GM23338 (cell line): Measurements from ENCODE around the gene TMEM127. TPM values are rescaled to one million over a fixed set of nuclear protein-coding genes. Genes with fewer than 3 reads are reported as not detected.
"Not testable (repeated sequence)": the region's sequence is repeated elsewhere in the genome, so short reads cannot be mapped to it uniquely, and the experiment has no call there.

Source experiments
- ATAC-seq: fragments of 200-7000 bp; cut with Tn5 transposase; 3 replicates; pipeline ENCODE4 v1.9.1; 2020
- DNase-seq: peaks from one replicate; pipeline ENCODE4 v3.0.0-alpha.2; 2015; ENCODE audit warnings: low spot score
- H2AFZ ChIP-seq: fragments of 200-600 bp; sonication (generic); 2 replicates; pipeline ENCODE4 v1.8.0; 2016; ENCODE audit warnings: antibody characterized with exemption, mild to moderate bottlenecking, moderate library complexity
- H3F3A ChIP-seq: fragments of 200-600 bp; sonication (generic); replicated peaks from 2 replicates; pipeline ENCODE4 v1.8.0; 2017; ENCODE audit warnings: antibody characterized with exemption, mixed run types, low read depth
- H3K27ac ChIP-seq: fragments of 200-600 bp; sonication (generic); 2 replicates; pipeline ENCODE4 v1.6.1; 2016; ENCODE audit warnings: low read depth
- H3K27me3 ChIP-seq: fragments of 200-600 bp; sonication (generic); 2 replicates; pipeline ENCODE4 v1.8.0; 2016; ENCODE audit warnings: mild to moderate bottlenecking, mixed run types, moderate library complexity; ENCODE audit not compliant: insufficient read depth
- H3K36me3 ChIP-seq: fragments of 200-600 bp; sonication (generic); 2 replicates; pipeline ENCODE4 v1.8.0; 2016; ENCODE audit warnings: mild to moderate bottlenecking; ENCODE audit not compliant: insufficient read depth
- H3K4me1 ChIP-seq: fragments of 200-600 bp; sonication (generic); 2 replicates; pipeline ENCODE4 v1.8.0; 2016; ENCODE audit warnings: mild to moderate bottlenecking, moderate library complexity; ENCODE audit not compliant: insufficient read depth
- H3K4me2 ChIP-seq: fragments of 200-600 bp; sonication (generic); 2 replicates; pipeline ENCODE4 v1.7.1; 2017; ENCODE audit warnings: mixed run types
- H3K4me3 ChIP-seq: fragments of 200-600 bp; sonication (generic); 2 replicates; pipeline ENCODE4 v1.6.1; 2016; ENCODE audit warnings: mixed run types
- H3K79me2 ChIP-seq: fragments of 200-600 bp; sonication (generic); replicated peaks from 2 replicates; pipeline ENCODE4 v1.8.0; 2017; ENCODE audit warnings: mild to moderate bottlenecking; ENCODE audit not compliant: insufficient read depth
- H3K9me2 ChIP-seq: fragments of 200-600 bp; sonication (generic); 2 replicates; pipeline ENCODE4 v1.8.0; 2017; ENCODE audit not compliant: insufficient read depth
- H4K20me1 ChIP-seq: fragments of 200-600 bp; sonication (generic); replicated peaks from 2 replicates; pipeline ENCODE4 v1.8.0; 2017; ENCODE audit warnings: mild to moderate bottlenecking; ENCODE audit not compliant: insufficient read depth
- H3K27ac Mint-ChIP-seq: 2 replicates; pipeline ENCODE4 v1.8.0; 2020; ENCODE audit warnings: inconsistent platforms, mild to moderate bottlenecking, moderate library complexity, mixed read lengths
- H3K27me3 Mint-ChIP-seq: 3 replicates; pipeline ENCODE4 v1.8.0; 2022; ENCODE audit warnings: low read depth, mild to moderate bottlenecking, moderate library complexity, mixed read lengths, inconsistent platforms; ENCODE audit not compliant: insufficient read depth, poor library complexity
- H3K36me3 Mint-ChIP-seq: 3 replicates; pipeline ENCODE4 v1.8.0; 2021; ENCODE audit warnings: low read depth, mild to moderate bottlenecking, inconsistent platforms, moderate library complexity, mixed read lengths
- H3K4me1 Mint-ChIP-seq: 3 replicates; pipeline ENCODE4 v1.8.0; 2020; ENCODE audit warnings: mild to moderate bottlenecking, inconsistent platforms, mixed read lengths
- H3K4me3 Mint-ChIP-seq: 3 replicates; pipeline ENCODE4 v1.8.0; 2021; ENCODE audit warnings: moderate library complexity, mild to moderate bottlenecking, inconsistent platforms, mixed read lengths
- H3K9me3 Mint-ChIP-seq: 3 replicates; pipeline ENCODE4 v1.8.0; 2020; ENCODE audit warnings: moderate library complexity, mild to moderate bottlenecking, inconsistent platforms, mixed read lengths
- NANOG ChIP-seq: IDR thresholded peaks from 2 replicates; pipeline ENCODE4 v1.6.1; 2016; ENCODE audit warnings: antibody characterized with exemption, borderline replicate concordance
- polyA plus RNA-seq: library from polyadenylated mRNA; unstranded; fragments of >200 nt; fragmentation: Nextera tagmentation; extraction: Ambion mirVana; gene quantifications from 2 replicates; pipeline ENCODE4 v1.2.1, GENCODE V29; 2016
- total RNA-seq: library from RNA; depleted of rRNA; stranded (reverse); fragments of >200 nt; shearing (Covaris generic); gene quantifications from 2 replicates; pipeline ENCODE4 v1.2.3, GENCODE V29; 2014
- TF ChIP-seq, protein P1 (sequence below): IDR thresholded peaks from one replicate; pipeline ENCODE4 v1.6.1; 2018; ENCODE audit warnings: antibody characterized with exemption; ENCODE audit not compliant: unreplicated experiment
- TF ChIP-seq, protein P2 (sequence below): fragments of 250-450 bp; sonication (Bioruptor Pico); IDR thresholded peaks from 2 replicates; pipeline ENCODE4 v1.5.0; 2020; ENCODE audit warnings: mild to moderate bottlenecking, moderate library complexity

TMEM127 gene
- total and polyA plus RNA-seq, 2 experiments from 2014 or later = 4.9 to 19.9 TPM

GRCh38 chr2:96225016-96225533, 40.7 kb downstream of the TMEM127 start:
- TF ChIP-seq, protein P1, sequence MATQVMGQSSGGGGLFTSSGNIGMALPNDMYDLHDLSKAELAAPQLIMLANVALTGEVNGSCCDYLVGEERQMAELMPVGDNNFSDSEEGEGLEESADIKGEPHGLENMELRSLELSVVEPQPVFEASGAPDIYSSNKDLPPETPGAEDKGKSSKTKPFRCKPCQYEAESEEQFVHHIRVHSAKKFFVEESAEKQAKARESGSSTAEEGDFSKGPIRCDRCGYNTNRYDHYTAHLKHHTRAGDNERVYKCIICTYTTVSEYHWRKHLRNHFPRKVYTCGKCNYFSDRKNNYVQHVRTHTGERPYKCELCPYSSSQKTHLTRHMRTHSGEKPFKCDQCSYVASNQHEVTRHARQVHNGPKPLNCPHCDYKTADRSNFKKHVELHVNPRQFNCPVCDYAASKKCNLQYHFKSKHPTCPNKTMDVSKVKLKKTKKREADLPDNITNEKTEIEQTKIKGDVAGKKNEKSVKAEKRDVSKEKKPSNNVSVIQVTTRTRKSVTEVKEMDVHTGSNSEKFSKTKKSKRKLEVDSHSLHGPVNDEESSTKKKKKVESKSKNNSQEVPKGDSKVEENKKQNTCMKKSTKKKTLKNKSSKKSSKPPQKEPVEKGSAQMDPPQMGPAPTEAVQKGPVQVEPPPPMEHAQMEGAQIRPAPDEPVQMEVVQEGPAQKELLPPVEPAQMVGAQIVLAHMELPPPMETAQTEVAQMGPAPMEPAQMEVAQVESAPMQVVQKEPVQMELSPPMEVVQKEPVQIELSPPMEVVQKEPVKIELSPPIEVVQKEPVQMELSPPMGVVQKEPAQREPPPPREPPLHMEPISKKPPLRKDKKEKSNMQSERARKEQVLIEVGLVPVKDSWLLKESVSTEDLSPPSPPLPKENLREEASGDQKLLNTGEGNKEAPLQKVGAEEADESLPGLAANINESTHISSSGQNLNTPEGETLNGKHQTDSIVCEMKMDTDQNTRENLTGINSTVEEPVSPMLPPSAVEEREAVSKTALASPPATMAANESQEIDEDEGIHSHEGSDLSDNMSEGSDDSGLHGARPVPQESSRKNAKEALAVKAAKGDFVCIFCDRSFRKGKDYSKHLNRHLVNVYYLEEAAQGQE = no peak
- TF ChIP-seq NANOG = no peak
- TF ChIP-seq, protein P2, sequence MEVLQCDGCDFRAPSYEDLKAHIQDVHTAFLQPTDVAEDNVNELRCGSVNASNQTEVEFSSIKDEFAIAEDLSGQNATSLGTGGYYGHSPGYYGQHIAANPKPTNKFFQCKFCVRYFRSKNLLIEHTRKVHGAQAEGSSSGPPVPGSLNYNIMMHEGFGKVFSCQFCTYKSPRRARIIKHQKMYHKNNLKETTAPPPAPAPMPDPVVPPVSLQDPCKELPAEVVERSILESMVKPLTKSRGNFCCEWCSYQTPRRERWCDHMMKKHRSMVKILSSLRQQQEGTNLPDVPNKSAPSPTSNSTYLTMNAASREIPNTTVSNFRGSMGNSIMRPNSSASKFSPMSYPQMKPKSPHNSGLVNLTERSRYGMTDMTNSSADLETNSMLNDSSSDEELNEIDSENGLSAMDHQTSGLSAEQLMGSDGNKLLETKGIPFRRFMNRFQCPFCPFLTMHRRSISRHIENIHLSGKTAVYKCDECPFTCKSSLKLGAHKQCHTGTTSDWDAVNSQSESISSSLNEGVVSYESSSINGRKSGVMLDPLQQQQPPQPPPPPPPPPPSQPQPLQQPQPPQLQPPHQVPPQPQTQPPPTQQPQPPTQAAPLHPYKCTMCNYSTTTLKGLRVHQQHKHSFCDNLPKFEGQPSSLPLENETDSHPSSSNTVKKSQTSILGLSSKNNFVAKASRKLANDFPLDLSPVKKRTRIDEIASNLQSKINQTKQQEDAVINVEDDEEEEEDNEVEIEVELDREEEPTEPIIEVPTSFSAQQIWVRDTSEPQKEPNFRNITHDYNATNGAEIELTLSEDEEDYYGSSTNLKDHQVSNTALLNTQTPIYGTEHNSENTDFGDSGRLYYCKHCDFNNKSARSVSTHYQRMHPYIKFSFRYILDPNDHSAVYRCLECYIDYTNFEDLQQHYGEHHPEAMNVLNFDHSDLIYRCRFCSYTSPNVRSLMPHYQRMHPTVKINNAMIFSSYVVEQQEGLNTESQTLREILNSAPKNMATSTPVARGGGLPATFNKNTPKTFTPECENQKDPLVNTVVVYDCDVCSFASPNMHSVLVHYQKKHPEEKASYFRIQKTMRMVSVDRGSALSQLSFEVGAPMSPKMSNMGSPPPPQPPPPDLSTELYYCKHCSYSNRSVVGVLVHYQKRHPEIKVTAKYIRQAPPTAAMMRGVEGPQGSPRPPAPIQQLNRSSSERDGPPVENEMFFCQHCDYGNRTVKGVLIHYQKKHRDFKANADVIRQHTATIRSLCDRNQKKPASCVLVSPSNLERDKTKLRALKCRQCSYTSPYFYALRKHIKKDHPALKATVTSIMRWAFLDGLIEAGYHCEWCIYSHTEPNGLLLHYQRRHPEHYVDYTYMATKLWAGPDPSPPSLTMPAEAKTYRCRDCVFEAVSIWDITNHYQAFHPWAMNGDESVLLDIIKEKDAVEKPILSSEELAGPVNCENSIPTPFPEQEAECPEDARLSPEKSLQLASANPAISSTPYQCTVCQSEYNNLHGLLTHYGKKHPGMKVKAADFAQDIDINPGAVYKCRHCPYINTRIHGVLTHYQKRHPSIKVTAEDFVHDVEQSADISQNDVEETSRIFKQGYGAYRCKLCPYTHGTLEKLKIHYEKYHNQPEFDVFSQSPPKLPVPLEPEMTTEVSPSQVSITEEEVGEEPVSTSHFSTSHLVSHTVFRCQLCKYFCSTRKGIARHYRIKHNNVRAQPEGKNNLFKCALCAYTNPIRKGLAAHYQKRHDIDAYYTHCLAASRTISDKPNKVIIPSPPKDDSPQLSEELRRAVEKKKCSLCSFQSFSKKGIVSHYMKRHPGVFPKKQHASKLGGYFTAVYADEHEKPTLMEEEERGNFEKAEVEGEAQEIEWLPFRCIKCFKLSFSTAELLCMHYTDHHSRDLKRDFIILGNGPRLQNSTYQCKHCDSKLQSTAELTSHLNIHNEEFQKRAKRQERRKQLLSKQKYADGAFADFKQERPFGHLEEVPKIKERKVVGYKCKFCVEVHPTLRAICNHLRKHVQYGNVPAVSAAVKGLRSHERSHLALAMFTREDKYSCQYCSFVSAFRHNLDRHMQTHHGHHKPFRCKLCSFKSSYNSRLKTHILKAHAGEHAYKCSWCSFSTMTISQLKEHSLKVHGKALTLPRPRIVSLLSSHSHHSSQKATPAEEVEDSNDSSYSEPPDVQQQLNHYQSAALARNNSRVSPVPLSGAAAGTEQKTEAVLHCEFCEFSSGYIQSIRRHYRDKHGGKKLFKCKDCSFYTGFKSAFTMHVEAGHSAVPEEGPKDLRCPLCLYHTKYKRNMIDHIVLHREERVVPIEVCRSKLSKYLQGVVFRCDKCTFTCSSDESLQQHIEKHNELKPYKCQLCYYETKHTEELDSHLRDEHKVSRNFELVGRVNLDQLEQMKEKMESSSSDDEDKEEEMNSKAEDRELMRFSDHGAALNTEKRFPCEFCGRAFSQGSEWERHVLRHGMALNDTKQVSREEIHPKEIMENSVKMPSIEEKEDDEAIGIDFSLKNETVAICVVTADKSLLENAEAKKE (CRISPR knock-in tag) = no peak
- H3K27me3 ChIP-seq = no peaks in the 10 kb centered on the region
- no peak overlapping the region for H3K4me2 ChIP-seq
- Mint-ChIP-seq H3K27ac (no peak overlapping the region), H3K4me1 (peaks cover 13% of the 10 kb centered on the region), H3K36me3 (no peaks in the 10 kb centered on the region), H3K4me3 (no peak overlapping the region), H3K9me3 (no peaks in the 10 kb centered on the region), H3K27me3 (no peaks in the 10 kb centered on the region)
- H3K4me3 ChIP-seq = no peak overlapping the region
- H3K4me1 ChIP-seq = no peaks in the 10 kb centered on the region
- no peaks in the 10 kb centered on the region for H3K79me2 ChIP-seq
- H2AFZ ChIP-seq = no peak overlapping the region
- no peaks in the 10 kb centered on the region for H3K9me2 ChIP-seq
- no peak for DNase-seq
- no peaks in the 10 kb centered on the region for H4K20me1 ChIP-seq
- no peaks in the 10 kb centered on the region for H3F3A ChIP-seq
- no peaks in the 10 kb centered on the region for H3K36me3 ChIP-seq
- no peak for ATAC-seq
- H3K27ac ChIP-seq = no peak overlapping the region

- H3F3A ChIP-seq, H3K27me3 ChIP-seq, H3K36me3 Mint-ChIP-seq, H3K9me3 Mint-ChIP-seq, H3K79me2 ChIP-seq, H3K4me2 ChIP-seq, H3K9me2 ChIP-seq, H2AFZ ChIP-seq, H3K4me1 ChIP-seq, H3K27ac Mint-ChIP-seq, DNase-seq, H3K4me3 ChIP-seq, ATAC-seq, H3K4me3 Mint-ChIP-seq, H3K27ac ChIP-seq, H3K27me3 Mint-ChIP-seq, H4K20me1 ChIP-seq, H3K36me3 ChIP-seq: not testable (repeated sequence)
- peaks cover 19% of the 10 kb centered on the region for H3K4me1 Mint-ChIP-seq
Measured at GRCh38 chr2:96221106-96221505, 44.7 kb downstream of the TMEM127 start.

GRCh38 chr2:96219959-96220358, 45.8 kb downstream of the TMEM127 start:
- ATAC-seq, H3K27me3 ChIP-seq, DNase-seq, H3K79me2 ChIP-seq, H3K4me3 Mint-ChIP-seq, H3F3A ChIP-seq, H3K4me2 ChIP-seq, H4K20me1 ChIP-seq, H3K27ac Mint-ChIP-seq, H3K27ac ChIP-seq, H3K9me3 Mint-ChIP-seq, H3K4me3 ChIP-seq, H3K36me3 Mint-ChIP-seq, H3K9me2 ChIP-seq, H3K4me1 ChIP-seq, H3K36me3 ChIP-seq, H2AFZ ChIP-seq, H3K27me3 Mint-ChIP-seq: not testable (repeated sequence)
- peaks cover 19% of the 10 kb centered on the region for H3K4me1 Mint-ChIP-seq
